Measurements from ENCODE around the gene KREMEN2. TPM values are rescaled to one million over a fixed set of nuclear protein-coding genes. Genes with fewer than 3 reads are reported as not detected.

The KREMEN2 gene
- total and polyA plus RNA-seq, 2 of the 13 experiments (the other 11 are each of a cell fraction or from before 2014, with no cell fraction given), result 0.48 to 1.2 TPM

GRCh38 chr16:2981899-2982250, 17.8 kb downstream of the KREMEN2 start:
- Histone ChIP-seq H3K27ac (ENCODE audit: extremely low read length, insufficient read depth, low read length) (peak overlapping the region; percentile 87), H3K27me3 (ENCODE audit: control insufficient read depth in 1 of 2, insufficient read depth in 2 of 2, low read length in 2 of 2) (peaks cover 8 to 25% of the 10 kb centered on the region in 2 experiments; a peak in 4 of 5 replicates), H3K4me2 (ENCODE audit: low read depth, low read length) (peak overlapping the region; percentile 96), H3K79me2 (ENCODE audit: insufficient read depth, low read length) (peaks cover 8% of the 10 kb centered on the region), H3K4me3 (replicated peaks in 1 of 3; ENCODE audit: insufficient read depth in 1 of 3, low read depth in 2 of 3, low read length in 3 of 3) (peak overlapping the region; percentile 86 to 95 (median 88); a peak in 5 of 6 replicates), H3K36me3 (replicated peaks in 1 of 2; ENCODE audit: control insufficient read depth in 1 of 2, insufficient read depth in 2 of 2, low read length in 2 of 2) (no peaks in the 10 kb centered on the region), H4K20me1 (ENCODE audit: insufficient read depth, low read length) (no peaks in the 10 kb centered on the region), H3K4me1 (ENCODE audit: insufficient read depth, low read length) (peaks cover 26% of the 10 kb centered on the region), H3K9ac (ENCODE audit: insufficient read depth, low read depth, low read length) (peak overlapping the region; percentile 94), H2AFZ (ENCODE audit: low read length) (no peak overlapping the region), H3K9me3 (ENCODE audit: low read length) (no peaks in the 10 kb centered on the region)
- TF ChIP-seq ZBTB49 (CRISPR knock-in tag; IDR thresholded peaks at IDR 0.05; ENCODE audit: borderline replicate concordance) (no peak), ARHGAP35 (CRISPR knock-in tag; IDR thresholded peaks at IDR 0.05; ENCODE audit: borderline replicate concordance) (0 out of 2 replicates have a peak, but pooled peaks have one; percentile 8), ATM (IDR thresholded peaks at IDR 0.05; ENCODE audit: borderline replicate concordance) (no peak), ZNF75D (CRISPR knock-in tag; IDR thresholded peaks at IDR 0.05; ENCODE audit: borderline replicate concordance) (0 out of 2 replicates have a peak, but pooled peaks have one; percentile 28), ZNF18 (CRISPR knock-in tag; IDR thresholded peaks at IDR 0.05; ENCODE audit: insufficient replicate concordance) (peak; percentile 7)
- TF ChIP-seq, protein P1, sequence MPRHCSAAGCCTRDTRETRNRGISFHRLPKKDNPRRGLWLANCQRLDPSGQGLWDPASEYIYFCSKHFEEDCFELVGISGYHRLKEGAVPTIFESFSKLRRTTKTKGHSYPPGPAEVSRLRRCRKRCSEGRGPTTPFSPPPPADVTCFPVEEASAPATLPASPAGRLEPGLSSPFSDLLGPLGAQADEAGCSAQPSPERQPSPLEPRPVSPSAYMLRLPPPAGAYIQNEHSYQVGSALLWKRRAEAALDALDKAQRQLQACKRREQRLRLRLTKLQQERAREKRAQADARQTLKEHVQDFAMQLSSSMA (CRISPR knock-in tag; IDR thresholded peaks at IDR 0.05), result peak; percentile 59; the same call in 1 of the 2 replicates
- ATAC-seq (no peak), DNase-seq (ENCODE audit: low spot score) (no peak), FAIRE-seq (no peak)
- POLR2A ChIA-PET, result interaction anchor here (1.2 to 3.9 kb wide), 7 partner anchors 10 to 153 kb away, joined by 8 to 48 read pairs (median 11); partner anchors contain the start of genes HCFC1R1, KREMEN2, PAQR4 and THOC6
- 20% methylated on average over 4 of the region's 4 CpGs for WGBS (ENCODE audit: low lambda C conversion rate)
- BruUV-seq (replicated peaks), result no TSS peak
- CTCF ChIA-PET (ENCODE audit: low intra/inter-chr PET ratio, low total read pairs), result no interaction called here
- intact Hi-C loops (cut with micrococcal nuclease; ENCODE audit: unreplicated experiment), result loop anchor here (2.0 kb wide), 1 partner anchor 17 kb away; the partner anchor contains the start of gene KREMEN2
- in situ Hi-C loops (cut with HindIII; ENCODE audit: extremely low pct_ligation_motif_present, low pct_unique_long_range_greater_than_20kb), result no loop called here

Measured in HepG2 (cell line).